Panc1 (cell line): ENCODE measurements around the gene SNTB2. TPM values are rescaled to one million over a fixed set of nuclear protein-coding genes. Genes with fewer than 3 reads are reported as not detected.

Experiments
- ATAC-seq: fragments of 200-7000 bp; cut with Tn5 transposase; 2 replicates; pipeline ENCODE4 v1.9.1; 2020; ENCODE audit warnings: mild to moderate bottlenecking, moderate library complexity
- BruUV-seq: library from RNA; stranded (reverse); fragments of 400-500 nt; replicated peaks from 2 replicates; lab custom pipeline; 2021; lab: Mats Ljungman, UMichigan
- CTCF ChIA-PET: fragments of 300-600 bp; sonication (Branson Sonifier 250); formaldehyde crosslinking; loops from one replicate; lab custom pipeline; 2022; ENCODE audit warnings: antibody characterized with exemption; lab: Charles Lee
- POLR2A ChIA-PET: fragments of 300-600 bp; sonication (Branson Sonifier 250); formaldehyde crosslinking; loops from one replicate; lab custom pipeline; 2022; ENCODE audit warnings: antibody characterized with exemption; lab: Charles Lee
- DNase-seq: peaks from one replicate; pipeline ENCODE4 v3.0.0-alpha.2; 2010; ENCODE audit warnings: low read depth, low spot score
- H3K27ac ChIP-seq: 2 replicates; pipeline ENCODE4 v1.5.1; 2011; ENCODE audit warnings: mild to moderate bottlenecking, low read length, inconsistent platforms
- H3K27me3 ChIP-seq: fragments of 200-500 bp; sonication (Bioruptor generic); 2 replicates; pipeline ENCODE4 v1.6.0; 2014; ENCODE audit warnings: low read length, inconsistent platforms; ENCODE audit not compliant: control insufficient read depth, insufficient read depth
- H3K36me3 ChIP-seq: fragments of 200-500 bp; sonication (Bioruptor generic); 2 replicates; pipeline ENCODE4 v1.5.1; 2014; ENCODE audit warnings: inconsistent platforms, mild to moderate bottlenecking, low read length, moderate library complexity; ENCODE audit not compliant: control insufficient read depth, insufficient read depth
- H3K4me1 ChIP-seq: 2 replicates; pipeline ENCODE4 v1.5.1; 2011; ENCODE audit warnings: inconsistent platforms, mild to moderate bottlenecking, low read length, moderate library complexity; ENCODE audit not compliant: control insufficient read depth, insufficient read depth
- H3K4me3 ChIP-seq, 2 experiments: 2 replicates each; pipeline ENCODE4 v1.5.1; 2011 to 2012; ENCODE audit warnings: low read depth in 2 of 2, low read length in 2 of 2, mild to moderate bottlenecking in 2 of 2, inconsistent platforms in 1 of 2, moderate library complexity in 1 of 2
- H3K9me3 ChIP-seq: fragments of 200-500 bp; sonication (Bioruptor generic); 2 replicates; pipeline ENCODE4 v1.5.1; 2014; ENCODE audit warnings: low read depth, mild to moderate bottlenecking, inconsistent platforms, low read length, moderate library complexity; ENCODE audit not compliant: control insufficient read depth, insufficient read depth
- CTCF ChIP-seq: fragments of 450-650 bp; IDR thresholded peaks from 2 replicates; pipeline ENCODE4 v1.5.1; 2017; ENCODE audit warnings: mild to moderate bottlenecking
- POLR2AphosphoS5 ChIP-seq: IDR thresholded peaks from 2 replicates; pipeline ENCODE4 v1.6.1; 2012; ENCODE audit warnings: mild to moderate bottlenecking, low read depth, low read length, moderate library complexity
- REST ChIP-seq, 2 experiments: IDR thresholded peaks; 2 replicates each; pipeline ENCODE4 v1.6.1; 2011 to 2012; ENCODE audit warnings: low read depth in 2 of 2, control low read depth in 1 of 2, low read length in 1 of 2, mild to moderate bottlenecking in 1 of 2, moderate library complexity in 1 of 2; ENCODE audit not compliant: insufficient read depth in 1 of 2
- SIN3A ChIP-seq: IDR thresholded peaks from 2 replicates; pipeline ENCODE4 v1.6.1; 2012; ENCODE audit warnings: low read depth, mild to moderate bottlenecking, low read length, moderate library complexity, borderline replicate concordance; ENCODE audit not compliant: insufficient read depth
- TCF7L2 ChIP-seq: IDR thresholded peaks from 2 replicates; pipeline ENCODE4 v1.6.1; 2011; ENCODE audit warnings: mild to moderate bottlenecking, low read depth, low read length, inconsistent platforms
- in situ Hi-C: cut with HindIII; loops from 2 replicates; pipeline ENCODE4 v1.10.0; 2016; ENCODE audit warnings: low sequenced_read_pairs, low pct_unique_long_range_greater_than_20kb
- intact Hi-C: fragments of 100-400 bp; cut with micrococcal nuclease; formaldehyde crosslinking; loops from one replicate; pipeline ENCODE4 v1.10.0; 2022; ENCODE audit not compliant: unreplicated experiment
- total RNA-seq: library from RNA; stranded (reverse); gene quantifications from one replicate; pipeline ENCODE4 v1.2.1, GENCODE V29; 2021; ENCODE audit not compliant: unreplicated experiment

Gene SNTB2
- total RNA-seq, 1 experiment from 2014 or later: 40.8 TPM

GRCh38 chr16:69276148-69277115 lies 89.5 kb downstream of the SNTB2 start:
- intact Hi-C loops: no loop called here
- H3K4me1 ChIP-seq: no peaks in the 10 kb centered on the region
- no TSS peak for BruUV-seq
- ChIA-PET POLR2A (no interaction called here), CTCF (no interaction called here)
- no peaks in the 10 kb centered on the region for H3K9me3 ChIP-seq
- no peak overlapping the region for H3K27ac ChIP-seq
- DNase-seq (no peak), ATAC-seq (no peak)
- H3K4me3 ChIP-seq: no peak overlapping the region
- H3K36me3 ChIP-seq: no peaks in the 10 kb centered on the region; the same call in 1 of the 2 replicates
- no peaks in the 10 kb centered on the region for H3K27me3 ChIP-seq
- no peak for TF ChIP-seq TCF7L2
- TF ChIP-seq REST (IDR thresholded peaks at IDR 0.05; ENCODE audit: insufficient read depth in 1 of 2, low read depth in 2 of 2, low read length in 1 of 2): no peak
- no peak for TF ChIP-seq CTCF
- TF ChIP-seq SIN3A: no peak
- TF ChIP-seq POLR2AphosphoS5: no peak
- in situ Hi-C loops: no loop called here

- no peak overlapping the region for H3K4me3 ChIP-seq
- no peaks in the 10 kb centered on the region for H3K36me3 ChIP-seq
- BruUV-seq: no TSS peak
- ATAC-seq: no peak
- no peaks in the 10 kb centered on the region for H3K9me3 ChIP-seq
- in situ Hi-C loops: no loop called here
- DNase-seq: no peak
- no peaks in the 10 kb centered on the region for H3K4me1 ChIP-seq
- ChIA-PET CTCF (no interaction called here), POLR2A (no interaction called here)
- TF ChIP-seq TCF7L2: no peak
- no peak for TF ChIP-seq REST (IDR thresholded peaks at IDR 0.05; ENCODE audit: insufficient read depth in 1 of 2, low read depth in 2 of 2, low read length in 1 of 2)
- TF ChIP-seq SIN3A: no peak
- no peak for TF ChIP-seq POLR2AphosphoS5
- TF ChIP-seq CTCF: no peak
- no peak overlapping the region for H3K27ac ChIP-seq
- intact Hi-C loops: no loop called here
- H3K27me3 ChIP-seq: no peaks in the 10 kb centered on the region
Observed at GRCh38 chr16:69277413-69277812, 90.4 kb downstream of the SNTB2 start.
